ENCODE data around the gene SPATA31E1.

DNA sequence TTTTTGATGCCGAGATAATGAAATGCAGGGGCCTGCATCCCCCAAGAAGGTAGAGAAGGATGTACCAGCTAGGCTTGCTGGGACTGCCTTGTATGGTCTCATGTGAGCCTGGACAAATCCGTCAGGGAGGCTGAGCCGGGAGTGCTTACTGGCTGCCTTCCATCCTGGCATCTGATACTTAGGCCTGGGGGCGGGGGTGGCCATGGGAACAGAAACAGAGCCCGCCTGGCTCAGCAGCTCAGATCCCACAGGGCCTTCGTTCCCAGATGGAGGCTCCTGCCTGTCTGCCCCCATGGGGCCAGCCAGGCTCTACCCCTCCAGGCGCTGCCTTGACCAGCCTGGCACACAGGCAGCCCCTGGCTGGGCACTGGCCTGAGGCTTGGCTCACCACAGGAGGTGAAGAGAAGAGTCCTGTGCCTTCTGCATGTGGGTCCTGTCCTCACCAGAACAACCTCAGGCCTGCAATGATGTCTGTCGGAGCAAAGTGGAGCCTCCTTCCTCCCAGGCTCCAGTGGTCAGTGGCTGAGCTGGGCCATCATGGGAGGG, 10.5 kb upstream of the SPATA31E1 start:
- TF ChIP-seq, protein P1, sequence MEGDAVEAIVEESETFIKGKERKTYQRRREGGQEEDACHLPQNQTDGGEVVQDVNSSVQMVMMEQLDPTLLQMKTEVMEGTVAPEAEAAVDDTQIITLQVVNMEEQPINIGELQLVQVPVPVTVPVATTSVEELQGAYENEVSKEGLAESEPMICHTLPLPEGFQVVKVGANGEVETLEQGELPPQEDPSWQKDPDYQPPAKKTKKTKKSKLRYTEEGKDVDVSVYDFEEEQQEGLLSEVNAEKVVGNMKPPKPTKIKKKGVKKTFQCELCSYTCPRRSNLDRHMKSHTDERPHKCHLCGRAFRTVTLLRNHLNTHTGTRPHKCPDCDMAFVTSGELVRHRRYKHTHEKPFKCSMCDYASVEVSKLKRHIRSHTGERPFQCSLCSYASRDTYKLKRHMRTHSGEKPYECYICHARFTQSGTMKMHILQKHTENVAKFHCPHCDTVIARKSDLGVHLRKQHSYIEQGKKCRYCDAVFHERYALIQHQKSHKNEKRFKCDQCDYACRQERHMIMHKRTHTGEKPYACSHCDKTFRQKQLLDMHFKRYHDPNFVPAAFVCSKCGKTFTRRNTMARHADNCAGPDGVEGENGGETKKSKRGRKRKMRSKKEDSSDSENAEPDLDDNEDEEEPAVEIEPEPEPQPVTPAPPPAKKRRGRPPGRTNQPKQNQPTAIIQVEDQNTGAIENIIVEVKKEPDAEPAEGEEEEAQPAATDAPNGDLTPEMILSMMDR (IDR thresholded peaks at IDR 0.05): no peak
- TF ChIP-seq POLR2AphosphoS5 (IDR thresholded peaks at IDR 0.05): peak in 1 of 2 donors; percentile 5
- TF ChIP-seq POLR2A (IDR thresholded peaks at IDR 0.05; ENCODE audit: low read depth): no peak

All from esophagus muscularis mucosa (tissue), 3 donors.